ENCODE measurements around the gene ZNF358.

Gene ZNF358

GRCh38 chr19:7489609-7490044, 26.3 kb upstream of the ZNF358 start:
- no peak for DNase-seq (ENCODE audit: low read depth)

GRCh38 chr19:7492142-7492541, 23.8 kb upstream of the ZNF358 start:
- DNase-seq (ENCODE audit: low read depth) = peak; percentile 30

- no peak for DNase-seq (ENCODE audit: low read depth)
Observed at GRCh38 chr19:7492558-7492957, 23.3 kb upstream of the ZNF358 start.

- no peak for DNase-seq (ENCODE audit: low read depth)
Observed at GRCh38 chr19:7494416-7495098, 21.3 kb upstream of the ZNF358 start.

GRCh38 chr19:7497292-7497691, 18.6 kb upstream of the ZNF358 start:
- no peak for DNase-seq (ENCODE audit: low read depth)

- DNase-seq (ENCODE audit: low read depth) = peak; percentile 25
Observed at GRCh38 chr19:7500811-7501450, 15.0 kb upstream of the ZNF358 start.

- DNase-seq (ENCODE audit: low read depth) = no peak
Observed at GRCh38 chr19:7502552-7502951, 13.4 kb upstream of the ZNF358 start.

- no peak for DNase-seq (ENCODE audit: low read depth)
Observed at GRCh38 chr19:7504684-7505083, 11.2 kb upstream of the ZNF358 start.

- no peak for DNase-seq (ENCODE audit: low read depth)
Observed at GRCh38 chr19:7505288-7505681, 10.6 kb upstream of the ZNF358 start.

- DNase-seq (ENCODE audit: low read depth) = no peak
Observed at GRCh38 chr19:7505682-7506384, 10.1 kb upstream of the ZNF358 start.

- DNase-seq (ENCODE audit: low read depth) = no peak
Observed at GRCh38 chr19:7506385-7507328, 9.2 kb upstream of the ZNF358 start.

- DNase-seq (ENCODE audit: low read depth) = no peak
Observed at GRCh38 chr19:7507884-7508283, 8.0 kb upstream of the ZNF358 start.

- DNase-seq (ENCODE audit: low read depth) = no peak
Observed at GRCh38 chr19:7509625-7510024, 6.3 kb upstream of the ZNF358 start.

GRCh38 chr19:7512400-7512851, 3.5 kb upstream of the ZNF358 start:
- DNase-seq (ENCODE audit: low read depth) = no peak

GRCh38 chr19:7513809-7514642, 1.9 kb upstream of the ZNF358 start:
- no peak for DNase-seq (ENCODE audit: low read depth)

- no peak for DNase-seq (ENCODE audit: low read depth)
Observed at GRCh38 chr19:7515110-7515644, 726 bp upstream of the ZNF358 start.

GRCh38 chr19:7516333-7516732, 430 bp downstream of the ZNF358 start:
- no peak for DNase-seq (ENCODE audit: low read depth)

GRCh38 chr19:7516878-7517277, 975 bp downstream of the ZNF358 start:
- no peak for DNase-seq (ENCODE audit: low read depth)

GRCh38 chr19:7519361-7520130, 3.6 kb downstream of the ZNF358 start:
- DNase-seq (ENCODE audit: low read depth) = no peak

Data from activated T-helper 9 cell treated with anti-CD3 and anti-CD28 coated beads, Interleukin-2, amount 50 U/mL, for 16 hours (primary cell).